HG02943 (cell line): ENCODE results near the gene MRM2.

ENCODE experiments used
- ATAC-seq: cut with Tn5 transposase; IDR thresholded peaks from one replicate; pipeline ENCODE4 v1.9.1; 2021; ENCODE audit warnings: mild to moderate bottlenecking, low read depth, moderate library complexity; ENCODE audit not compliant: unreplicated experiment

MRM2 gene

DNA sequence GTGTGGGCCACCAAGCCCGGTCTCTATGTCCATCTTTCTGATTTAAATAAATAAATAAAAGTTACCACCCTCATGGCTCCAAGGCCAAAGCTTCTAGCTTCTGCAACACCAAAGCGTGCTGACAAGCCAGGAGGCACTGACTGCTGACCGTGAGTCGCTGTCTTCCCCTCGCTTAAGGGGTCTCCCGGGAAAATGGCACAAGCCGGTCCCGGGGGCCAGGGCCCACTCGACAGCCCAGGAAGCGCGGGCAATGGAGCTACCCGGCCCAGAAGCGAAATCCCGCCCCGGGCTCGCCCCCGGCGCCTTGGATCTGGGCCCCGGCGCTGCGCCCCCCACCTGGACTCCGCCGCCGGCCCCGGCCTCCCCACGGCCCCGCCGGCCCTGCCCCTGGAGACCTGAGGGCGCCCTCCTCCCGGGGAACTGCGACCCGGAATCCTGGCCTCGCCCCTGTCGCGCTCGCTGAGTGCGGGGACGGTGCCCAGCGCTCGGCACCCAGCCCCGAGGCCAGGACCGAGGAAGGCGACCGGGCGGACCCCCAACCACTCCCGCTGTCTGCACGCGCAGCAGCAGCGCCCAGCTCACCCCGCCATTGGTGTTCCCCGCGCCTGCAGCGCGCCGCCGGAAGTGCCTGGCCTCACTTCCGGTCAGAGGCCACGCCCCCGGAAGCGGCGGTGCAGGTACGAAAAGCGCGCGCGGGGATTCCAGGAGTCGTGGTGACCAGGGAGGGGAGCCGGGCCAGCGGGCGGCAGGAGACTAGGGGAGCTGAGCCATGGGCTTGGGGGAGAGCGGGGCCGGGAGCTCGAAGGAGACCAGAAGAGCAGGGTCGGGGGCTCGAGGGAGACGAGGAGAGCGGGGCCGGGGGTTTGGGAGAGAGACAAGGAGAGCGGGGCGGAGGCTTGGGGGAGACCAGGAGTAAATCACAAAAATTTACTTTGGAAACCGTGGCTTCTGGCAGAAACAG, at the start of gene MRM2, which contains the start of gene NUDT1:
Gene MRM2 (minus strand): TSS at position 626 of the 961 bp plus-strand sequence. CDS start 36 bp downstream, at position 590.
Gene NUDT1 (plus strand): TSS at position 647 of the 961 bp plus-strand sequence. CDS start 2,349 bp downstream, outside the sequence.
- ATAC-seq: peak; percentile 55

DNA sequence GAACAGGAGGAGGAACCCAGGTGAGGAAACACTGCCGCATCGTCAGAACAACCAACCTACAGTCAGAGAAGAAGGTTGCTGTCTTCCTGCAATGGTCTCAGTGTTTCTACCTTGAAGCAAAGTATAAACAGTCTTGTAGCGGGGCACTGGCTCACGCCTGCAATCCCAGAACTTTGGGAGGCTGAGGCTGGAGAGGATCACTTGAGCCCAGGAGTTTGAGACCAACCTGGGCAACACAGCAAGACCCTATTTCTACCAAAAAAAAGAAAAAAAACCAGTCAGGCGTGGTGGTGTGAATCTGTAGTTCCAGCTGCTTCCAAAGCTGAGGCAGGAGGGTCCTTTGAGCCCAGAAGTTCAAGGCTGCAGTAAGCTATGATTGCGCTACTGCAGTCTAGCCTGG, 48.9 kb upstream of the MRM2 start:
- ATAC-seq: no peak

- no peak for ATAC-seq
Observed at GRCh38 chr7:2289621-2290020, 47.6 kb upstream of the MRM2 start.

GRCh38 chr7:2289111-2289586, 47.1 kb upstream of the MRM2 start:
- ATAC-seq: no peak

GRCh38 chr7:2288503-2288902, 46.5 kb upstream of the MRM2 start:
- ATAC-seq: no peak

DNA sequence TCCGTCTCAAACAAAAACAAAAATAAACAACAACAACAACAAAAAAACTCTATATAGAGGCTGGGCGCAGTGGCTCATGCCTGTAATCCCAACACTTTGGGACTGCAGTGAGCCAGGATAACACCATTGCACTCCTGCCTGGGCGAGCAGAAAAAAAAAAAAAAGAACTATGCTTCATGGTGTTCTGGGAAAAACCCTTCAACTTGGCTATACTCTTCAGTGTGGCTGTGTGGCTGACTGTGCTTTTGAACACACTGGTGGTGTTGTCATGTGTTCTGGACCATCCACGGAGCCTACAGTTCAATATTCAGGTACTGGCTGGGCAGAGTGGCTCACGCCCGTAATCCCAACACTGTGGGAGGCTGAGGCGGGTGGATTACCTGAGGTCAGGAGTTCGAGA, 45.7 kb upstream of the MRM2 start:
- ATAC-seq: no peak

DNA sequence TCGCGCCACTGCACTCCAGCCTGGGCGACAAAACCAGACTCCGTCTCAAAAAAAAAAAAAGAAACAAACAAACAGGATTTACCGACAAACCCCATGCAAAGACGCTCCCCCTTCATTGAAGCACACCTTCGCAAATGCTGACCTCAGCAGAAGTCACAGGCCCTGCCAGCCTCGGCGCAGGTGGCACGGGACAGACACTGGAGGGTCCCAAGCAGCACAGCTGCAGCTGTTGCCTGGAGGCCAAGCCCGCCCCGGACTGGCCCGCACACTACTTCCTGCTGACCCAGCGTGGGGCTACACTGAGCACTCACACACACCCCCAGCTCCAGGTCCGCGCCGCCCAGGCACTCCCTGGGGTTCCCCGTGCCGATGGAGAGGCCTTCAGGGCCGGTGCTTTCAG, 41.1 kb upstream of the MRM2 start:
- no peak for ATAC-seq

GRCh38 chr7:2282185-2282751, 40.3 kb upstream of the MRM2 start:
- no peak for ATAC-seq

DNA sequence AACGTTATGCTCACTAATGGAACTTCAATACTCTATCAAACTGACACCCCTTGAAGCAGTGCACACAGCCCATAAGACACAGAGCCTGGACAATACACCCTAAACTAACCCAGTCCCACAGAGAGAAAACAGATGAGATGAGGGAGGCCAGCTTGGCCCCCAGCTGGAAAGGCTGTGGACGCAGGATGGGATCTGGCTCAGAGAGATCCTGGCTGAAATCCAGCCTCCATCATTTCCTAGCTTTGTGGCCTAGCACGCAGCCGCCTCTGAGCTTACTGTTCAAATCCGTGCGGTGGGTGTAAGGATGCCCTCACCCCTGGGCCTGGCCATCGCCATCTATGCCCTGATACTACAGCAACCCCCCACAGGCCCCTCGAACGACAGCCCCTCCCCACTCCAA, 39.5 kb upstream of the MRM2 start:
- ATAC-seq: no peak

- ATAC-seq: no peak
Observed at GRCh38 chr7:2280424-2280823, 38.4 kb upstream of the MRM2 start.

GRCh38 chr7:2279896-2280295, 37.9 kb upstream of the MRM2 start:
- no peak for ATAC-seq

DNA sequence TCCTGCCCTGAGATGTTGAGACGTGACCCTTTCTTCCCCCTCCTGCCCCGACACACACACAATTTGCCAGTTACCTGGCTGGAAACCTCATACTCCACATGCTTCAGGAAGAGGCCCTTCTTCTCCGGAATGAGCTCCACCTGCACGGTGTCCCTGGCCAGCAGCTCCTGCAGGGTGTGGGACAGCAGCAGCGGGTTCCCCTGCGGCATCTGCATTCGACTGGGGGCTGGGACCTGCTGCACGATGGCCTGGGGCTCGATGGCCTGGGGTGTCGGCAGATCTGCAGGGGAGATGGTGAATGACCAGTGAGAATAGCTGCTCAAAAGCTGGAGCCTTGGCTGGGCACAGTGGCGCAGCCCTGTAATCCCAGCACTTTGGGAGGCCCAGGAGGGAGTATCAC, 36.0 kb upstream of the MRM2 start:
- no peak for ATAC-seq

- no peak for ATAC-seq
Observed at GRCh38 chr7:2276107-2276506, 34.1 kb upstream of the MRM2 start.

GRCh38 chr7:2275101-2275500, 33.1 kb upstream of the MRM2 start:
- no peak for ATAC-seq

DNA sequence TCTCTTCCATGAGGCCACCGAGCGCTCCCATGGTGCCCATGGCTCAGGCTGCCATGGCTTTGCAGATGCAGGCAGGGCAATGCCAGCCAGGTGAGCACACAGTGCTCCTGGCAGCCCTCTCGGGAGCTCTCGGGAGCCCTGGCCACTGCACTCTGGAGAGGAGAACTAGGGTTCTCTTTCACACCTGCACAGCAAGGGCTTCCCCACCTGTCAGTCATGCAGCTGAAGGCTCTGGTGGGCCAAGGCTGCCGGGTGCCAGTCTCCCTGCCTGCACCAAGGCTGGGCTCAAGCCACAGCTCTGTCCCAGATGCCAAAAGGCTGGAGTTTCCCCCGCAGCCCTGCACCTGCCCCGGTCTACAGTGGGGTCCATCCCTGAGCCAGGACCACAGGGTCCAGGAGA, 32.7 kb upstream of the MRM2 start:
- ATAC-seq: no peak

DNA sequence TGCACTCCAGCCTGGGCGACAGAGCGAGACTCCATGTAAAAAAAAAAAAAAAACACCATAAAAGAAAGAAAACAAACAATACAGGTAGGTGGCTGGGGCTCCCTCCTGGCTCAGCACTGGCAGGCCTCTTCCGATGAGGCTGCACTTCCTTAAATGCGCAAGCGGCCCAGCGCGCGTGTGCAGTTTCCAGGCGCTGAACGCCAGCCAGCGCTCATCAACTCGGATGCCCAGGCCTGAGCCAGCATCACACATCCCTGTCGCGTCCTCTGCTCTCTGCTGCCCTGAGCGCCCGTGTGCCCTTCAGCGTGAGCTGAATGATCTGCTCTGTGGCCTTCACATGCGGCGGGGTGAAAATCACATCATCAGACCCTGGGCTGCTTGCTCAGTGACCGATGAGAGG, 31.9 kb upstream of the MRM2 start:
- no peak for ATAC-seq

DNA sequence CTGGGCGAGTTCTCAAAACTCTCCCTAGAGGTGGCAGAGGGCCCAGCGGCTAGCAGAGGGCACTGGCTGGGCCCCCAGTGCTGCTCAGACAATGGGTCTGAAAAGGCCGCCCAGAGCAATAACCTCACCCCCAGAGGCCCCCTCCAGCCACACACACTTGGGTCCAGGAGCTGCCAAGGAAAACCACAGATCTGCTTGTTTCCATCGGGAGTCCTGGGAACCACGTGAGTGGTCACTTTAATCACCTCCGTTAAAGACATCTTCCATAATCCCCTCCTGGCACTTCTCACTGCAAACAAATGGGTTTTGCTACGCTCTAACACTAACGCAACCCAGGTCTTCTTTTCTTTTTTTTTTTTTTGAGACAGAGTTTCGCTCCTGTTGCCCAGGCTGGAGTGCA, 30.0 kb upstream of the MRM2 start:
- ATAC-seq: no peak

DNA sequence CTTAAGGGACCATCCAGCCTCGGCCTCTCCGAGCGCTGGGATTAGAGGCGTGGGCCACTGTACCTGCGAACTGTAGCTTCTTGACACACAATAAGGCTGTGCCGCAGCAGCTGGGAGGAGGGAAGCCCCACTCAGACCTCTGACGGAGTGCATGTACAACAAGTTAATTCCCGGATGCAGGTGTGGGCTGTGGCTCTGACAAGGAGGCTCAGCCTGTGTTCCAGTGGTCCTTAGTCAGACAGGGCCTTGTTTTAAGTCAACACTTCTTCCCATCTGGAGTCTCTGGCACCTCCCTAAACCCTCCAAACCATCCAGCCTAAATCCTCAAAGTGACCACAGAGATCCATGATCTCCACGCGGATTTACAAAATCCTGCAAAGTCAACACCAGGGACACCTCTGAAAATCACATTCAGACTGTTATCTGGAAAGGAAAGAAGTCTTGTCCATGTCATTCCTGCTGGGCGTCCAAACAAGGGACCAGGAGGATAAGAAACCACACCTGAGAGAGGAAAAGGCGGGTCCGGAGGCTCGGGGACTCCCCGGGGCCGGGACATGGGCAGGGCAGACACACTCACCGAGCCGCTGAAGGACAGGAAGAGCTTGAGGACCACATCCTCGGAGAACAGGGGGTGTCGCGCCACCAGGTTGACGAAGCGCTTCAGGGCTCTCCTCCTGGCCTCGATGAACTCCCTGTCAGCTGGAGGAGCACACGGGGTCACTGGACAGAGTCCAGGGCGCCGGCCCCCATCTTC, 29.4 kb upstream of the MRM2 start:
- ATAC-seq: no peak

GRCh38 chr7:2270495-2270894, 28.5 kb upstream of the MRM2 start:
- no peak for ATAC-seq

DNA sequence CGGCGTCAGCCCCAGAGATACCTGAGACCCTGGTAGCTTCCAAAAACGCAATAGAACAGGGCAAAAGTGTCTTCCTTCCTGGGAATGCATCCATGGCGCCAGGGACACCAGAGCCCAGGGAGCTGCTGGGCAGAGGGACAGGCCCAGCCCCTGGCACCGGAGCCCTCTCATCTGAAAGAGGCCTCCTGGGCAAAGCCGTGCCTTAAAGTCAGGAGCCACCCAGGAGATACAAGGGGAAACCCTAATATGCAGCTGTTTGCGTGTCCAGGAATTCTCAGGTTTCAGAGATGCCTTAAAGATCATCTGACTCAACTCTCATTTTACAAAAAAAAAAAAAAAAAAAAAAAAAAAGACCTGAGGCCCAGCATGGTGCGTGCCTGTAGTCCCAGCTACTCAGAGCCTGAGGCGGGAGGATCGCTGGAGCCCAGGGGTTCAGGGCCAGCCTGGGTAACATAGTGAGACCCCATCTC, 28.0 kb upstream of the MRM2 start:
- no peak for ATAC-seq
